Measurements from ENCODE around the gene ACOT9. TPM values are rescaled to one million over a fixed set of nuclear protein-coding genes. Genes with fewer than 3 reads are reported as not detected.

Gene ACOT9
- total RNA-seq, 1 experiment from 2014 or later, result 72.3 TPM

GRCh38 chrX:23779025-23779424 is 35.9 kb upstream of the ACOT9 start:
- Mint-ChIP-seq H3K4me1 (peaks cover 12 to 16% of the 10 kb centered on the region in 2 experiments), H3K27me3 (ENCODE audit: low read depth) (no peaks in the 10 kb centered on the region), H3K4me3 (no peak overlapping the region), H3K27ac (no peak overlapping the region; a peak in 1 of 7 replicates), H3K9me3 (no peaks in the 10 kb centered on the region), H3K36me3 (ENCODE audit: insufficient read depth in 1 of 3, low read depth in 3 of 3) (peaks cover 0 to 3% (median 0%) of the 10 kb centered on the region in 3 experiments; a peak in 2 of 7 replicates)
- Histone ChIP-seq H4K8ac (replicated peaks; ENCODE audit: insufficient read length, low read depth, low read length) (no peak overlapping the region), H3K56ac (ENCODE audit: insufficient read length, low read depth, low read length) (no peak overlapping the region), H4K91ac (ENCODE audit: insufficient read length, low read depth, low read length) (no peak overlapping the region), H3T11ph (ENCODE audit: low read length) (no peak overlapping the region), H4K20me1 (ENCODE audit: control insufficient read depth, insufficient read depth, insufficient read length) (no peaks in the 10 kb centered on the region), H3K23me2 (ENCODE audit: insufficient read length, low read depth, low read length, poor library complexity, severe bottlenecking) (peaks cover 3% of the 10 kb centered on the region), H3K27me3 (ENCODE audit: insufficient read depth, low read length) (no peaks in the 10 kb centered on the region), H4K5ac (ENCODE audit: insufficient read length, low read depth, low read length) (no peak overlapping the region), H3K23ac (ENCODE audit: insufficient read length, low read depth, low read length) (no peak overlapping the region), H3K9ac (ENCODE audit: extremely low read depth, insufficient read length, low read length) (no peak overlapping the region), H3K27ac (ENCODE audit: insufficient read length, low read depth, low read length) (no peak overlapping the region), H3K4ac (ENCODE audit: low read depth, low read length) (no peak overlapping the region), H2AK5ac (ENCODE audit: insufficient read length, low read length) (no peak overlapping the region), H3K79me1 (ENCODE audit: insufficient read depth, low read depth, low read length, poor library complexity, severe bottlenecking) (no peaks in the 10 kb centered on the region), H2BK20ac (ENCODE audit: low read depth, low read length, poor library complexity, severe bottlenecking) (no peak overlapping the region), H2BK5ac (ENCODE audit: insufficient read length, low read length) (no peak overlapping the region), H3K14ac (ENCODE audit: insufficient read depth, low read length) (no peak overlapping the region), H2BK15ac (ENCODE audit: low read depth, low read length) (no peak overlapping the region), H3K4me1 (ENCODE audit: insufficient read depth, low read length) (no peaks in the 10 kb centered on the region), H3K18ac (ENCODE audit: insufficient read length, low read depth, low read length) (no peak overlapping the region), H2BK12ac (ENCODE audit: insufficient read length, low read depth, low read length) (no peak overlapping the region), H2AFZ (ENCODE audit: low read length) (no peak overlapping the region), H2BK120ac (ENCODE audit: low read depth, low read length, poor library complexity, severe bottlenecking) (no peak overlapping the region), H3K79me2 (ENCODE audit: insufficient read depth, low read length) (no peaks in the 10 kb centered on the region), H3K4me2 (ENCODE audit: insufficient read depth, insufficient read length, low read length) (no peak overlapping the region), H3K9me3 (ENCODE audit: control insufficient read depth, low read depth, low read length) (no peaks in the 10 kb centered on the region)
- TF ChIP-seq, protein P1, sequence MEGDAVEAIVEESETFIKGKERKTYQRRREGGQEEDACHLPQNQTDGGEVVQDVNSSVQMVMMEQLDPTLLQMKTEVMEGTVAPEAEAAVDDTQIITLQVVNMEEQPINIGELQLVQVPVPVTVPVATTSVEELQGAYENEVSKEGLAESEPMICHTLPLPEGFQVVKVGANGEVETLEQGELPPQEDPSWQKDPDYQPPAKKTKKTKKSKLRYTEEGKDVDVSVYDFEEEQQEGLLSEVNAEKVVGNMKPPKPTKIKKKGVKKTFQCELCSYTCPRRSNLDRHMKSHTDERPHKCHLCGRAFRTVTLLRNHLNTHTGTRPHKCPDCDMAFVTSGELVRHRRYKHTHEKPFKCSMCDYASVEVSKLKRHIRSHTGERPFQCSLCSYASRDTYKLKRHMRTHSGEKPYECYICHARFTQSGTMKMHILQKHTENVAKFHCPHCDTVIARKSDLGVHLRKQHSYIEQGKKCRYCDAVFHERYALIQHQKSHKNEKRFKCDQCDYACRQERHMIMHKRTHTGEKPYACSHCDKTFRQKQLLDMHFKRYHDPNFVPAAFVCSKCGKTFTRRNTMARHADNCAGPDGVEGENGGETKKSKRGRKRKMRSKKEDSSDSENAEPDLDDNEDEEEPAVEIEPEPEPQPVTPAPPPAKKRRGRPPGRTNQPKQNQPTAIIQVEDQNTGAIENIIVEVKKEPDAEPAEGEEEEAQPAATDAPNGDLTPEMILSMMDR (conservative IDR thresholded peaks at IDR 0.05), result no peak
- WGBS (ENCODE audit: extremely low coverage, insufficient read length, low lambda C conversion rate), result no CpG with 5 or more reads among the region's 4 CpGs
- DNase-seq, result no peak

Measured in H9 (cell line).